Dendritic cell treated with granulocyte-macrophage colony-stimulating factor and Interleukin-4, amounts not matched to agents 40 ng/mL and 50 ng/mL, for 4 days (primary cell): ENCODE measurements around the gene SETBP1.

Source experiments
- H3K27ac Mint-ChIP-seq: one replicate; pipeline ENCODE4 v1.8.0; 2022; ENCODE audit warnings: mild to moderate bottlenecking, mixed read lengths
- H3K27me3 Mint-ChIP-seq: one replicate; pipeline ENCODE4 v1.8.0; 2022; ENCODE audit warnings: mild to moderate bottlenecking, mixed read lengths
- H3K36me3 Mint-ChIP-seq: one replicate; pipeline ENCODE4 v1.8.0; 2022; ENCODE audit warnings: low read depth, mixed read lengths
- H3K4me1 Mint-ChIP-seq: one replicate; pipeline ENCODE4 v1.8.0; 2022; ENCODE audit warnings: low read depth, mixed read lengths
- H3K4me3 Mint-ChIP-seq: one replicate; pipeline ENCODE4 v1.8.0; 2022; ENCODE audit warnings: mild to moderate bottlenecking, moderate library complexity, mixed read lengths
- H3K9me3 Mint-ChIP-seq: one replicate; pipeline ENCODE4 v1.8.0; 2022; ENCODE audit warnings: mixed read lengths
- intact Hi-C: fragments of 100-400 bp; cut with micrococcal nuclease; formaldehyde crosslinking; loops from one replicate; pipeline ENCODE4 v1.15.0; 2022

Gene SETBP1

GRCh38 chr18:45111502-45111848 lies 430.8 kb downstream of the SETBP1 start:
- Mint-ChIP-seq H3K27me3 (no peaks in the 10 kb centered on the region), H3K4me3 (no peak overlapping the region), H3K27ac (no peak overlapping the region), H3K9me3 (no peaks in the 10 kb centered on the region), H3K36me3 (no peaks in the 10 kb centered on the region), H3K4me1 (no peaks in the 10 kb centered on the region)
- intact Hi-C loops, result no loop called here

GRCh38 chr18:45112682-45113081 lies 432.0 kb downstream of the SETBP1 start:
- Mint-ChIP-seq H3K4me3 (no peak overlapping the region), H3K9me3 (no peaks in the 10 kb centered on the region), H3K27ac (no peak overlapping the region), H3K4me1 (no peaks in the 10 kb centered on the region), H3K36me3 (no peaks in the 10 kb centered on the region), H3K27me3 (no peaks in the 10 kb centered on the region)
- intact Hi-C loops, result no loop called here

- H3K4me1 Mint-ChIP-seq, result no peaks in the 10 kb centered on the region
- intact Hi-C loops, result no loop called here
- H3K4me3 Mint-ChIP-seq, result no peak overlapping the region
- no peaks in the 10 kb centered on the region for H3K36me3 Mint-ChIP-seq
- H3K9me3 Mint-ChIP-seq, result no peaks in the 10 kb centered on the region
- no peak overlapping the region for H3K27ac Mint-ChIP-seq
- no peaks in the 10 kb centered on the region for H3K27me3 Mint-ChIP-seq
Measured at GRCh38 chr18:45116116-45116515, 435.4 kb downstream of the SETBP1 start.
